HCT116 (cell line): ENCODE measurements around the gene ABHD4.

Experiments
- CTCF ChIP-seq, 3 experiments: fragments of 200-600 bp in 1 of 3; sonication (generic) in 1 of 3; IDR thresholded peaks in 2 of 3; conservative IDR thresholded peaks in 1 of 3; 2 replicates each; pipeline ENCODE4 v1.5.1; 2012 to 2017; ENCODE audit warnings: low read depth in 2 of 3, low read length in 2 of 3, antibody characterized with exemption in 1 of 3, borderline replicate concordance in 1 of 3, control low read depth in 1 of 3, mild to moderate bottlenecking in 1 of 3, mixed read lengths in 1 of 3, mixed run types in 1 of 3, moderate library complexity in 1 of 3; ENCODE audit not compliant: insufficient read depth in 1 of 3
- POLR2A ChIP-seq: IDR thresholded peaks from 2 replicates; pipeline ENCODE4 v1.7.0; 2011; ENCODE audit warnings: borderline replicate concordance; ENCODE audit not compliant: insufficient read depth, insufficient read length; ENCODE audit errors: extremely low read depth

GRCh38 chr14:22558221-22558913 lies 39.7 kb upstream of the ABHD4 start:
- TF ChIP-seq CTCF (IDR thresholded peaks at IDR 0.05 in 2 of 3, conservative IDR thresholded peaks at IDR 0.05 in 1 of 3; ENCODE audit: borderline replicate concordance in 1 of 3, insufficient read depth in 1 of 3, low read depth in 2 of 3, low read length in 2 of 3) (no peak), POLR2A (no peak)
